Measurements from ENCODE around the gene CDCP2. TPM values are rescaled to one million over a fixed set of nuclear protein-coding genes. Genes with fewer than 3 reads are reported as not detected.
A peak's percentile ranks its signal among the peaks of the same experiment; 100 is the strongest.

Gene CDCP2
- total RNA-seq, 1 donor from 2014 or later: not detected

DNA sequence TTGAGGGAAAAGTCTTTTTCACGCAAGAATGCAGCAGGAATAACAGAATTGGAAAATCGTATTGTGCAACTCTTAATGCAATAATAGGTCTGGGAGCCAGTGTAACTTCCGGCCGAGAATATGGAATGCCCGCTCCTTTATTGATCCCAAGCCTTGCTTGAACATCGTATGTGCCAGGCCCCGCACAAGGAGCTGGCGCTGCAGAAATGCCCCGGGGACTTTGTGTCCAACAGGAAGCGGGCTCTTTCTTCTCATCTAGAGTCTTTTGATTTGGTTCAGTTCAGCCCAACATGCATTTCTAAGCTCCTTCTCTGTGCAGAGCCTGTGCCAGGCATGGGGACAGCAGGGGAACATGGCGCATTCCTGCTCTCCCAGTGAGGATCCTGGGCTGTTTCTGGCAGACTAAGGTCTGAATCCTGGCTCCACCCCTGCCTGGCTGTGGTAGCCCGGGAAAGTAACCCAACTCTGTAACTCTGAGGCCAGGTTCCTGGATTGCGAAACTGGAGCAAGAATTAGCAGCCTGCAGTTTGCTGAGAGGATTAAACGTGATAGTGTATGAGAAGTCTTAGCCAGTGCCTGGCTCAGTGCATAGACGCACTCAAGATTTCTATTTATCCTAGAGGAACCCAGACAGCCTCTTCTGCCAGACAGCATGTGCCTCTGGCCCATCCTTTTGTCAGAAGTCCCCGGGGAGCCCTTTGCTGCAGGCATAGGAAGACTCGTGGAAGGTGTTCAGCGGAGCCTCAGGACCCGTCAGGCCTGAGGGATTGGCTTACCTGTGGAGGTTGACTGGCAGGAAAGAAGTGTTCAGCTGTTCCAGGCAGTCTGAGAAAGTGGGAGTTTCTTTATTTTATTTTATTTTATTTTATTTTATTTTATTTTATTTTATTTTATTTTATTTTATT is 987 bp upstream of the CDCP2 start:
- Histone ChIP-seq H4K20me1 (ENCODE audit: insufficient read depth, low read length) (no peaks in the 10 kb centered on the region), H3K79me2 (ENCODE audit: insufficient read depth, low read length) (no peaks in the 10 kb centered on the region), H3K4me1 (ENCODE audit: insufficient read depth, low read length) (peaks cover 5% of the 10 kb centered on the region), H3K27me3 (ENCODE audit: insufficient read depth, low read length) (no peaks in the 10 kb centered on the region), H3K4me3 (ENCODE audit: insufficient read depth, low read depth, low read length) (no peak overlapping the region), H3K36me3 (ENCODE audit: insufficient read depth, low read length) (no peaks in the 10 kb centered on the region), H2AFZ (ENCODE audit: low read depth, low read length) (peak overlapping the region; percentile 82), H3K27ac (ENCODE audit: low read depth, low read length) (no peak overlapping the region), H3K9ac (ENCODE audit: low read length) (no peak overlapping the region), H3K4me2 (ENCODE audit: low read length) (peak overlapping the region; percentile 53), H3K9me3 (ENCODE audit: insufficient read depth, low read depth, low read length) (no peaks in the 10 kb centered on the region)
- peak; percentile 50 for DNase-seq (ENCODE audit: low read depth)
- Mint-ChIP-seq H3K27ac (ENCODE audit: unreplicated experiment) (no peak overlapping the region), H3K4me3 (ENCODE audit: unreplicated experiment) (no peak overlapping the region), H3K27me3 (ENCODE audit: low read depth, unreplicated experiment) (peaks cover 16% of the 10 kb centered on the region), H3K36me3 (ENCODE audit: low read depth, unreplicated experiment) (peaks cover 2% of the 10 kb centered on the region), H3K9me3 (ENCODE audit: unreplicated experiment) (peaks cover 3% of the 10 kb centered on the region), H3K4me1 (ENCODE audit: low read depth, unreplicated experiment) (peaks cover 7% of the 10 kb centered on the region)
- TF ChIP-seq, protein P1, sequence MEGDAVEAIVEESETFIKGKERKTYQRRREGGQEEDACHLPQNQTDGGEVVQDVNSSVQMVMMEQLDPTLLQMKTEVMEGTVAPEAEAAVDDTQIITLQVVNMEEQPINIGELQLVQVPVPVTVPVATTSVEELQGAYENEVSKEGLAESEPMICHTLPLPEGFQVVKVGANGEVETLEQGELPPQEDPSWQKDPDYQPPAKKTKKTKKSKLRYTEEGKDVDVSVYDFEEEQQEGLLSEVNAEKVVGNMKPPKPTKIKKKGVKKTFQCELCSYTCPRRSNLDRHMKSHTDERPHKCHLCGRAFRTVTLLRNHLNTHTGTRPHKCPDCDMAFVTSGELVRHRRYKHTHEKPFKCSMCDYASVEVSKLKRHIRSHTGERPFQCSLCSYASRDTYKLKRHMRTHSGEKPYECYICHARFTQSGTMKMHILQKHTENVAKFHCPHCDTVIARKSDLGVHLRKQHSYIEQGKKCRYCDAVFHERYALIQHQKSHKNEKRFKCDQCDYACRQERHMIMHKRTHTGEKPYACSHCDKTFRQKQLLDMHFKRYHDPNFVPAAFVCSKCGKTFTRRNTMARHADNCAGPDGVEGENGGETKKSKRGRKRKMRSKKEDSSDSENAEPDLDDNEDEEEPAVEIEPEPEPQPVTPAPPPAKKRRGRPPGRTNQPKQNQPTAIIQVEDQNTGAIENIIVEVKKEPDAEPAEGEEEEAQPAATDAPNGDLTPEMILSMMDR (IDR thresholded peaks at IDR 0.05; ENCODE audit: insufficient read depth, low read depth, low read length): no peak
- no peak for TF ChIP-seq EZH2 (IDR thresholded peaks at IDR 0.05; ENCODE audit: insufficient read depth, low read length)
- no peak for FAIRE-seq

DNA sequence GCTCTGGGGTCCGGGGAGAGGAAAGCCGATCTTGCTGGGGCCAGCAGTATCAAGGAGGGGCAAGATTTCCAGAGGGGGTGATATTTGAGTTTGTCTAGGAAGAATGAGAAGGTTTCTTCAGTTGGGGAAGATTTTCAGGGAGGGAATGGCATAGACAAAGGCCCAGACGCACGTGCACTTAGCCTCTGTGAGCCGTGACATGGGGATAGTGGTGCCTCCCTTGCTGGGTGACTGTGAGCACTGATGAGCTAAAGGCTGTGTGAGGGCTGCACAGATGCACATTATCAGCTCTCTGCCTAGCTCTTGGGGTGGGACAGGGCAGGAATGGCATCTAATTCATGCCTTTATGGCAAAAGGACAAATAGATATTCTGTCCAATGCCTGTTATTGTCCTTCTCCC is 1.8 kb downstream of the CDCP2 start:
- Mint-ChIP-seq H3K27ac (ENCODE audit: unreplicated experiment) (peak overlapping the region; percentile 64), H3K27me3 (ENCODE audit: low read depth, unreplicated experiment) (peaks cover 14% of the 10 kb centered on the region), H3K36me3 (ENCODE audit: low read depth, unreplicated experiment) (no peaks in the 10 kb centered on the region), H3K4me3 (ENCODE audit: unreplicated experiment) (no peak overlapping the region), H3K9me3 (ENCODE audit: unreplicated experiment) (no peaks in the 10 kb centered on the region), H3K4me1 (ENCODE audit: low read depth, unreplicated experiment) (peaks cover 7% of the 10 kb centered on the region)
- FAIRE-seq (no peak), DNase-seq (ENCODE audit: low read depth) (no peak)
- Histone ChIP-seq H3K9me3 (ENCODE audit: insufficient read depth, low read depth, low read length) (no peaks in the 10 kb centered on the region), H3K27ac (ENCODE audit: low read depth, low read length) (no peak overlapping the region), H4K20me1 (ENCODE audit: insufficient read depth, low read length) (no peaks in the 10 kb centered on the region), H3K4me3 (ENCODE audit: insufficient read depth, low read depth, low read length) (no peak overlapping the region), H3K27me3 (ENCODE audit: insufficient read depth, low read length) (no peaks in the 10 kb centered on the region), H3K79me2 (ENCODE audit: insufficient read depth, low read length) (no peaks in the 10 kb centered on the region), H3K4me2 (ENCODE audit: low read length) (no peak overlapping the region), H3K36me3 (ENCODE audit: insufficient read depth, low read length) (no peaks in the 10 kb centered on the region), H3K9ac (ENCODE audit: low read length) (no peak overlapping the region), H3K4me1 (ENCODE audit: insufficient read depth, low read length) (peaks cover 5% of the 10 kb centered on the region), H2AFZ (ENCODE audit: low read depth, low read length) (no peak overlapping the region)
- no peak for TF ChIP-seq EZH2 (IDR thresholded peaks at IDR 0.05; ENCODE audit: insufficient read depth, low read length)
- TF ChIP-seq, protein P1 (IDR thresholded peaks at IDR 0.05; ENCODE audit: insufficient read depth, low read depth, low read length): no peak

DNA sequence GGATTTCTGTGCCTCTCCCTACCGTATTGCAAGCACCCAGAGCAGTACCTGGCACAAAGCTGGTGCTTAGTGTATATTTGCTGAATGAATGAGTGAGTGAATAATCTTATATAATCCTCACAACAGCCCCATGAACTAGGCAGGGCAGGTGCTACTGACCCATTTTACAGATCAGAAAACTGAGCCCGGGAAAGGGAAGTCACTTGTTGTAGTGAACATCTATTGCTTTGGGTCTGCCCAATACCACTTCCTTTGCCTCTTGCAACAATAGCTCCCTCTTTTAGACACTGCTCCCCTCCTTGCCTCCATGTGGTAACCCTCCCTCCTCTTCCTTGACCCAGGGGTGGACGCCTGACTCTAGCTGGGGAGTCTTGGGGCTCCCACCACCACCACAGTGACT is 3.1 kb downstream of the CDCP2 start:
- Histone ChIP-seq H3K9ac (ENCODE audit: low read length) (no peak overlapping the region), H3K36me3 (ENCODE audit: insufficient read depth, low read length) (no peaks in the 10 kb centered on the region), H3K27ac (ENCODE audit: low read depth, low read length) (no peak overlapping the region), H2AFZ (ENCODE audit: low read depth, low read length) (no peak overlapping the region), H3K4me2 (ENCODE audit: low read length) (no peak overlapping the region), H3K9me3 (ENCODE audit: insufficient read depth, low read depth, low read length) (no peaks in the 10 kb centered on the region), H3K79me2 (ENCODE audit: insufficient read depth, low read length) (no peaks in the 10 kb centered on the region), H4K20me1 (ENCODE audit: insufficient read depth, low read length) (no peaks in the 10 kb centered on the region), H3K4me3 (ENCODE audit: insufficient read depth, low read depth, low read length) (no peak overlapping the region), H3K27me3 (ENCODE audit: insufficient read depth, low read length) (no peaks in the 10 kb centered on the region), H3K4me1 (ENCODE audit: insufficient read depth, low read length) (peaks cover 5% of the 10 kb centered on the region)
- TF ChIP-seq, protein P1 (IDR thresholded peaks at IDR 0.05; ENCODE audit: insufficient read depth, low read depth, low read length): no peak
- TF ChIP-seq EZH2 (IDR thresholded peaks at IDR 0.05; ENCODE audit: insufficient read depth, low read length): no peak
- Mint-ChIP-seq H3K27me3 (ENCODE audit: low read depth, unreplicated experiment) (peaks cover 12% of the 10 kb centered on the region), H3K4me3 (ENCODE audit: unreplicated experiment) (no peak overlapping the region), H3K4me1 (ENCODE audit: low read depth, unreplicated experiment) (peaks cover 7% of the 10 kb centered on the region), H3K36me3 (ENCODE audit: low read depth, unreplicated experiment) (no peaks in the 10 kb centered on the region), H3K9me3 (ENCODE audit: unreplicated experiment) (no peaks in the 10 kb centered on the region), H3K27ac (ENCODE audit: unreplicated experiment) (no peak overlapping the region)
- no peak for DNase-seq (ENCODE audit: low read depth)
- no peak for FAIRE-seq
